Posterior cingulate gyrus (tissue), 11 donors: Measurements from ENCODE around the gene ST3GAL3.

Source experiments
- DNase-seq, 10 donors: peaks; one replicate each; pipeline versions ENCODE4 v3.0.0 to v3.0.0-alpha.2; 2020 to 2021; ENCODE audit warnings: mixed read lengths in 3 of 10
- intact Hi-C: fragments of 100-400 bp; cut with DNase I; formaldehyde crosslinking; loops from one replicate; pipeline ENCODE4 v1.15.1; 2023

ST3GAL3 gene, protein sequence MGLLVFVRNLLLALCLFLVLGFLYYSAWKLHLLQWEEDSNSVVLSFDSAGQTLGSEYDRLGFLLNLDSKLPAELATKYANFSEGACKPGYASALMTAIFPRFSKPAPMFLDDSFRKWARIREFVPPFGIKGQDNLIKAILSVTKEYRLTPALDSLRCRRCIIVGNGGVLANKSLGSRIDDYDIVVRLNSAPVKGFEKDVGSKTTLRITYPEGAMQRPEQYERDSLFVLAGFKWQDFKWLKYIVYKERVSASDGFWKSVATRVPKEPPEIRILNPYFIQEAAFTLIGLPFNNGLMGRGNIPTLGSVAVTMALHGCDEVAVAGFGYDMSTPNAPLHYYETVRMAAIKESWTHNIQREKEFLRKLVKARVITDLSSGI

DNA sequence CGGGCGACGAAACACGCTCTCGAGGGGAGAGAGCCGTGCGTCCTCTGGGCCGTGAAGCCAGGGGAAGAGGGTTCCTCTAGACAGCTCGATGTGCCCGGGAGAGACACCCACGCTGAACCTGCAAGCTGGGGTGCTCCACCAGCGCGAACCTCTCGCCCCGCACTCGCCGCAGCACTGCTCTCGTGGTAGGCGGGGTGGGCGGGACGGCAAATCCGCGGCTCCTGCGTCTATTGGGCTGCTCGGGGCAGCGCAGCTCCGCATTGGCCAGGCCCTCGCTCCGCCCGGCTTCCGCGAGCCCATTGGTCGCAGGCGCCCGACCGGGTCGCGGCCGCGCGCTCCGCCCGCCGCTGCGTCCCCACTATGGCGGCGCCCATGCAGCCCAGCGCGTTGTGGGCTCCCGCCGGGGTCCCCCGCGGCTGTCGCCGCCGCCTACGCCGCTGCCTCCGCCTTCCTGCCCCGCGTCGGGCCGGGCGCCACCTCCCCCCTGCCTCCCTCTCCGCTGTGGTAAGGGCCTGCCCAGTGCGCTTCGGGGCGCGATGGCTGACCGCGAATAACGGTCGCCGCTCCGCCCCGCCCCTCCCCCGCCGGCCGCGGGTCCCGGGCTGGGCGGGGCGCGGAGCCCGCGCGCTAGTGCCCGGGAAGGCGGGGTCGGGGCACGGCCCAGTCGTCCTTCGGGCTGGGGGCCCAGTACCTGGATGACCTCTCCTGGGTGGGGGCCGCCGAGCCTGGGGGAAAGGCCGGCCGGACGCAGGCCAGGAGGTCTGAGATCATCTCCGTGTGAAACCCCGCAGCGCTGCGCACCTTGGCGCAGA lies at the start of gene ST3GAL3:
ST3GAL3 (plus strand) TSS at position 347 of the 812 bp plus-strand sequence. CDS start 28,727 bp downstream, outside the sequence.
- intact Hi-C loops, result loop anchor here (1.0 kb wide), 1 partner anchor 178 kb away; no protein-coding TSS in a partner anchor
- DNase-seq, result peak; percentile 86 to 99 (median 94)

DNA sequence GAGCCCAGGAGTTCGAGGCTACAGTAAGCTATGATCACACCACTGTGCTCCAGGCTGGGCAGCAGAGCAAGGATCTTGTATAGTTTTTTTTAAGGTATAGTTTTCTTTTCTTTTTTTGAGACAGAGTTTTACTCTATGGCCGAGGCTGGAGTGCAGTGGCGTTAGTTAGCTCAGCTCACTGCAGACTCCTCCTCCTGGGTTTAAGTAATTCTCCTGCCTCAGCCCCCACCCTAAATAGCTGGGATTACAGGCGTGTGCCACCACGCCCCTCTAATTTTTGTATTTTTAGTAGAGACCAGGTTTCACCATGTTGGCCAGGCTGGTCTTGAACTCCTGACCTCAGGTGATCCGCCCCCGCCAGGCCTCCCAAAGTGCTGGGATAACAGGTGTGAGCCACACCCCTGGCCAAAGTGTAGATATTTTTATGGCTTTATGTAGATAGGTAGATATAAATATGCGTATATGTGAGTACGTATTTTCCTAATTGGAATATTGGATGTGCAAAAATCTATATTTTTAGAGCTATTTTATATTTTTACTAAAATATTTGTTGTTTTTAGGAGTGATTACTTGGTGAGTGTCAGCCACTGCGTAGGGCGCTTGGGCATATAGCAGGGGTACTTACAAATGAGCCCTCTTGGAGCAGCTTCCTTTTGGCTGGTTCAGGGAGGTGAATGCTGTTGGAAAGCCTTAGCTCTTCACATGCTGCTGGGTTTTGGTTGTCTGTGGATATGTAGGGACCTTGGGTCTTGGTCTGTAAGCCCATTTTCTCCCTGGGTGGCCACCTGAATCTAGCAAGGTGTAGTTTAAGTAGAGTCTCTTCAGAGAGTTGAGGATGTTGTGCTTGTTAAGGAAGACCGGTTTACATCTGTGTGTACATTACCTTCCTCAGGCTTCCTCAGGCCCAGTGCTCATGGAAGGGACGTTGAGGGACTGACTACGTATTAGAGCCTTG lies 47.8 kb upstream of the ST3GAL3 start:
- DNase-seq, result no peak
- intact Hi-C loops, result loop anchor here (10.0 kb wide), 1 partner anchor 205 kb away; the partner anchor contains the start of gene HYI

DNA sequence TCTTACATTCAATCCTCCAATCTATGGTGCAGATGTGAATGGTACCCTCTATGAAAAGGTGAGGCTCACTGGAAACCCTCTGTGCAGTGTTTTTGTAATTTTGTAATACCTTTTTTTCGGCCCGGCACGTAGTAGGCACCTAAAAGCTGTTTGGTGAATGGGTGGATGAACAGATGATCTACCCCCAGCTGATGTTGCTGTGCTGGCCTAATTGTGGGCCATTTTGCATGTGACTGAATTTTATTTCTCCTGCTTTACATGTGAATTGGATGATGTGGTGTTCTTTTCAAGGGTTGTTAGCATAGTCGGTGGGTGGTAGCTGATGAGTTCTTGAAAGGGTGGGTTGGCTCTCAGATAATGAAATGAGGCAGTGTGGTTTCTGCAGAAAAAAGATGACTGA lies 47.0 kb upstream of the ST3GAL3 start:
- DNase-seq, result no peak
- intact Hi-C loops, result no loop called here

DNA sequence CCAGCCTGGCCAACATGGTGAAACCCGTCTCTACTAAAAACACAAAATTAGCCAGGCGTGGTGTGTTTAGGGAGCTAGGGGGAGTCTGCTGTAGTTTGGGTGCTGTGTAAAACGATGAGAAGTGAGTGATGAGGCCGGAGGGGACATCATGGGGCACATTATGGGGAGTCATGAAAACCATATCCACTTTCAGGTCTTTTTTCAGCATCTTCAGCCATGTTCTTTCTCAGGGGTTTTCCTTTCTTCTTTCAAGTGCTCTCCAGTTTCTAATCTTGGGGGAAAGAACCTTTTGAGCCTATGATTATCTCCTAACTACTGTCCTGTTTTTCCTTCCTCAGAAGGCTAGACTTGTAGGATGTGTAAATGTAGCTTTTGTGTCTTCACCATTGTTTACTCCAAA lies 43.0 kb upstream of the ST3GAL3 start:
- intact Hi-C loops, result no loop called here

DNA sequence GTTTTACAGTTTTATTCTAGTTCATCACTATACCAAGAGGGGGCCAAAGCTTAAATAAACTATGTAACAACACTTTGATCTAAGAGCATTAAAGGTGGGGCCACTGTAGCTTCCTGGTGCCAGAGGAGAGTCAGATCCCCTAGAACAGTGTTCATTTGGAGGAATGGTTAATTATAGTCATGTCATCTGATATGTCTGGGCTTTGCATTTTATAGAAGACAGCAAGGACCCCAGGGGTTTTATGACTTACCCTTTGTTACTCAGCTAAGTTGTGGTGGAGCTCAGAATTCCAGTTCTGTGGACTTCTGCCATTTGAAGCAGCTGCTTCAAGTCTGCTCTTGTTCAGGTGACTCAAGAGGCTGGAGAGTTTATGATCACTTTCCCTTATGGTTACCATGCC lies 40.7 kb upstream of the ST3GAL3 start:
- intact Hi-C loops, result no loop called here
- DNase-seq, result no peak

More for the DNA sequence above, 43.0 kb upstream of the ST3GAL3 start:
- no peak for DNase-seq

DNA sequence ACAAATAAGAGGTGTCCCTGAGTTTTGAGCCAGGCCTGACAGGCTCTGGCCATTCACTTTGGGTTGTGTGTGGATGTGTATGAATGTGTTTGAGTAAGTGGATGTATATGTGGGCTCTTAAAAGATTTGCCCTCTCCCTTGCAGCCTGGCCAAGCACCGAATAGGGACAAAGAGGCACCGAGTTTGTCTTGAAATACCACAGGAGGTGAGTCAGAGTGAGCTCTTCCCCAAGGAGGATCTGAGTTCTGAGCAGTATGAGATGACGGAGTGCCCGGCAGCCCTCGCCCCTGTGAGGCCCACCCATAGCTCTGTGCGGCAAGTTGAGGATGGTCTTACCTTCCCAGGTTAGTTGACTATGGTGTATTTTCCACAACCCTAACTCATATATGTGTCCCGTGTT lies 38.4 kb upstream of the ST3GAL3 start:
- intact Hi-C loops, result no loop called here
- DNase-seq, result no peak

DNA sequence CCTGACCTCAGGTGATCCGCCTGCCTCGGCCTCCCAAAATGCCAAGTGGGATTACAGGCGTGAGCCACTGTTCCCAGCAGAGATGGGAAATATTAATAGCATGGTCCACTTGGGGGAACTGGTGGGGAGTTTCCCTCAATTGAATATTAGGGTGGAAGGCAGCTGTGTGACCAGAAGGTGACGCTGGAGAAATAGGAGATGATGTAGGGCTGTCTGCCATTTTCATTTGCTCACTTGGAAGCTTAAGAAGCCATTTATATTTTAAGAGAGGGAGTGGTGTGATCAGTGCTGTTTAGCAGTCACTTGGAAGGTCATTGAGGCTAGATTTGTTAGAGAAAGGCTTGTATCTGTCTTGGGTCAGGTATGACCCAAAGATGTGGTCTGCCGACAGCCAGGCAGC lies 37.5 kb upstream of the ST3GAL3 start:
- intact Hi-C loops, result no loop called here

DNA sequence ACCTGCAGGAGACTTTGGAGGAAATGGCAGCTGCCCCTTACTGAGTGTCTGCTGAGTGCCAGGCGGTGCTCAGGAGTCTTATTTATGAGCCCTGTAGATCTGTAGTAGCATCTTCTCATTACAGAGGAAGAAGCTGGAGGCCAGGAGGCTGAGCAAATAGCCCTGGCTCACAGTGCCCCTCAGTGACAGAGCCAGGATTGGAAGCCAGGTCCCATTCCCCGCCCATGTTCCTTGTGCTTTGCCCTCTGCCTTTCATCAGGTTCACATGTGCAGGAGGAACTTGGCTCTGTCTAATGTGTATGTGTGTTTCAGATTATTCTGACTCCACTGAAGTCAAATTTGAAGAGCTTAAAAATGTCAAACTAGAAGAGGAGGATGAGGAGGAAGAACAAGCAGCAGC lies 36.1 kb upstream of the ST3GAL3 start:
- DNase-seq, result no peak
- intact Hi-C loops, result no loop called here

More for the DNA sequence above, 37.5 kb upstream of the ST3GAL3 start:
- DNase-seq, result no peak

DNA sequence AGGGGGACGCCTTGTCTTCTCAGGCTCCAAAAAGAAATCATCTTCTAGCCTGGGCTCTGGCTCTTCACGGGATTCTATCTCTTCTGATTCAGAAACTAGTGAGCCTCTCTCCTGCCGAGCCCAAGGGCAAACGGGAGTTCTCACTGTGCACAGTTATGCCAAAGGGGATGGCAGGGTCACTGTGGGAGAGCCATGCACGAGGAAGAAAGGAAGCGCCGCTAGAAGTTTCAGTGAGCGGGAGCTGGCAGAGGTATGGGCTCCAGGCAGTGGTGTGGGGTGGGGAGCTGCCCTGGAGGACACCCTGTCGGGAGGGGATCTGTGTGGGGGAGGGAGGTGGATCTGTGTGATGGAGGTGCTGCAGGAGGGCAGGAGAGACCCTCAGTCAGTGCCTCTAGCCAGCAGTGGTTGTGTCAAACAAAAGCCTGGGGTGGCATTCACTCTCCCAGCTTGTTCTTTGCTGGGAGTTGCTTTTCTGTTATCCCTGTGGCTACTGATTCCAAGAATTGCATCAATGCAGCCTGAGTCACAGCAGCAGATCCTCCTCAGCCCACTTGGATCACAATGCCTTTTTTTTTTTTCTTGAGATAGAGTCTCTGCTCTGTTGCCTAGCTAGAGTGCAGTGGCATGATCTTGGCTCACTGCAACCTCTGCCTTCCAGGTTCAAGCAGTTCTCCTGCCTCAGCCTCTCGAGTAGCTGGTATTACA lies 35.6 kb upstream of the ST3GAL3 start:
- no peak for DNase-seq
- intact Hi-C loops, result no loop called here

DNA sequence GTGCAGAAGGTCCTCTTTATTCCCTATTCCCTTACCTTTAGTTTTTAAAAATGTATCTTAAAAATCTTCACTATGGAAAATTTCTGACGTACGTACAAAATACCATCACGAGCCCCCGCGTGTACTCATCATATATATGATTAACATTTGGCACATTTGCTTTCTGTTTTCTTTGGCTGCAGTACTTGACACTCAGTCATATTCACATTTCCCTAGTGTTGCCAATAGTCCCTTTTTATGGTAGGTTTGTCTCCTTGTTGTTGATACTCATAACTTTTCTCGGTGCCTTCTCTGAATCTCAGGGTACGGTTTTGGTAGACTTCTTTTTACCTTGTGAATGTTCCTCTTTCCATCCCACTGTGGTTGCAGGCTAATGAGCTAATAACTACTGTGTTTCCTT lies 34.1 kb upstream of the ST3GAL3 start:
- DNase-seq, result no peak
- intact Hi-C loops, result no loop called here

DNA sequence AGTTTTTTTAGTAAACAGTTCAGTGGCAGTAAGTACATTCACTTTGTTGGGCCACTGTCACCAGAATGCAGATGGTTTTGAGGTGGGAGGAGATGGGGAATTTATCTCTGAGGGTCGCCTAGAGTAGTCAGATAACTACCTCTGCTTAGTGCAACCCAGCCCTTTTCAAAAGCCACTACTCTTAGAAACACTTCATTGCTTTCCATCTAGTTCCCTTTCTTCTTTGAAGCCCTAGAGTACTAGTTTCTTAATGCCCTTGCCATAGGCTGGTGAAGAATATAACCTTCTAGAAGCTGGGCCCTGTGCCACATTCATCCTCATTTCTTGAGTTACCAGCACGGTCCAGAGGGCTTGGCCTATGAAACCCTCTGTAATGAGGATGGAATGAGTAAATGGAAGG lies 28.4 kb upstream of the ST3GAL3 start:
- intact Hi-C loops, result no loop called here
- DNase-seq, result no peak

DNA sequence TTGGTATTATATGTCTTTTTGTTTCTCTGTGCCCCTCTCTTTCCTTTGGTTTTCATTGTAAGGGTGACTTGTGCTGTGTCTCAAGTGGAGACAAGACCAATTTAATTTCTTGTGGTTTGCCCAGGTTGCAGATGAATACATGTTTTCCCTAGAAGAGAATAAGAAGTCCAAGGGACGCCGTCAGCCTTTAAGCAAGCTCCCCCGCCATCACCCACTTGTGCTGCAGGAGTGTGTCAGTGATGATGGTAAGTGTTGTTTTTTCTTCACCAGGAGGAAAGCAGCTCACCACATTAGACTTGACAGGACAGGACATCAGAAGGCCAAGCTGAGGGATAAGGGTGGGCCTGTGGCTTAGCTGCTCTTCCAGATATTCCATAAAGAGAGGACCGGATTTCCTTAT lies 23.8 kb upstream of the ST3GAL3 start:
- DNase-seq, result peak in 1 of 10 donors; percentile 77
- intact Hi-C loops, result no loop called here

DNA sequence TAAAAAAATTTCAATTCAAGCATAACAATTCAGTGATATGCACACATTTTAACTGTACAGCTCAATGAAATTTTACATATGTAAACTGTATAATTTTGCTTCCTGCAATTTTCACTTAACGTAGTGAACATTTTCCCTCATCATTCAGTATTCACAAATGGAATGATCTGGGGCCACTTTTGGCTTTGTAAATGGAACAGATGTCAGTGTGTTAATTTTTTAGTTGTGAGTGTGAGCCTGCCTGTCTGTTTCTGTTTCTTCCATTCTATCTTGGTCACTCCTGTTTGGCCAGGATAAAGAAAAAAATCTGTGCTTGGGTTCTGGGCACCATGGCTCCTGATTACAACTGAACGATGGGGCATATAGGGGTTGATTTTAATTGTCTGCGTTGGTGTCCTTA lies 20.5 kb upstream of the ST3GAL3 start:
- no peak for DNase-seq
- intact Hi-C loops, result no loop called here

DNA sequence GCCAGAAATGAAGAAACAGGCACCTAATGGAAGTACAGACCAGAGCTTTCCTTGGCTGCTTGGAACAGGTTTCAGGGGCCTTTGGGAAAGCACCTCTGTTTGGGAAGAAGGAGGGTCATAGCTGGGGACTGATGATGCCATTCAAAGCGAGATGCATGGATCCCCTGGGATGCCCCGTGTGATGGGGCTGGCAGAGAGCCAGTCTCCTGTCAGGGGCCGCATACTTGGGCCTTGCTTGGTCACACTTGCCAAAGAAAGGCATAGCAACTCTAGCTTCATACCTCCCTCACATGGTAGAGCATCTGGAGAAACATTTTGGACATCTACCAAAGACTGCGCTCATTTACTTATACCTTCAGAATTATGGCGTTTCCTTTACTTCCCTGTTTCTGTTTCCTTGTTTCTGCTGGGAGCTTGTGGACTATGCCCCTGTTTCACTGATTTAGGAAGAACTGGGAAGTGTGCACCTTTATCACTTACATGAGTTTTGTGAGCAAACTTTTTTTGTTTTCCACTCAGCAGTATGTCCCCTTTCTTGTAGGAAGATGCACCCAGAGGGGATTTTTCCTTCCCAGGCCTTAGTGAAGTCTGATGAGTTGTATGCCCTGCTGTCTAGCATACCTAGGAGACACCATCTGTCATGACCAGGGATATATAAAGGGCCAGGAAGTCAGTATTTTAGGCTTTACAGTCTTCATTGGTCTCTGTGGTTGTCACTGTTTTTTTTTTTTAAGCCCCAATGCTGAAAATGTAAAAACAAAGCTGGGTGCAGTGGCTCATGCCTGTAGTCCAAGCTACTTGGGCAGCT lies 19.8 kb upstream of the ST3GAL3 start:
- intact Hi-C loops, result no loop called here
- peak in 1 of 10 donors; percentile 39 for DNase-seq

DNA sequence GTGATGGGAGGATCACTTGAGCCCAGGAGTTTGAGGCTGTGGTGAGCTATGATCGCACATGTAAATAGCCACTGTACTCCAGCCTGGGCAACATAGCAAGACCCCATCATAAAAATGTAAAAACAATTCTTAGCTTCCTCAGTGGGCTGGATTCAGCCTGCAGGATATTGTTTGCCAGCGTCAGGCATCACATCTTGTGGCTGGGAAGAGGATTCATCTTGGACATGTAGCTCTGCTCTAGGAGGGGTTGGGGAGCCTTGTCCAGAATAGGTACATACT lies 19.3 kb upstream of the ST3GAL3 start:
- DNase-seq, result peak in 1 of 10 donors; percentile 5
- intact Hi-C loops, result no loop called here

DNA sequence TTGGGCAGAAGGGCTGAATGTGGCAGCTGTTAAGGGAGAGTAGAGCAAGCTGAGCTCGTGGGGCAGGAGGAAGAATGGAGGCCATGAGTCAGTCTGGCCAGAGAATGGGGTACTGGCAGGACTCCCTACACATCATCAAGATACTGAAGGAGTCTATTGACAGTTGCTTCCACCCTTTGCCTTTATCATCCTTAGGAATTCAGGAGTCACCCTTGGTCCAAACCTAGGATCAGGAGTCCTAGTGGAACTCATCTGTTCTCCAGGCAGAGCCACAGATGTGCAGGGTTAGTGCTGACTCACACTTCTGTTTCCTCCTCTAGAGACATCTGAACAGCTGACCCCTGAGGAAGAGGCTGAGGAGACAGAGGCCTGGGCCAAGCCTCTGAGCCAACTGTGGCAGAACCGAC lies 18.7 kb upstream of the ST3GAL3 start:
- intact Hi-C loops, result no loop called here
- DNase-seq, result peak in 1 of 10 donors; percentile 40

DNA sequence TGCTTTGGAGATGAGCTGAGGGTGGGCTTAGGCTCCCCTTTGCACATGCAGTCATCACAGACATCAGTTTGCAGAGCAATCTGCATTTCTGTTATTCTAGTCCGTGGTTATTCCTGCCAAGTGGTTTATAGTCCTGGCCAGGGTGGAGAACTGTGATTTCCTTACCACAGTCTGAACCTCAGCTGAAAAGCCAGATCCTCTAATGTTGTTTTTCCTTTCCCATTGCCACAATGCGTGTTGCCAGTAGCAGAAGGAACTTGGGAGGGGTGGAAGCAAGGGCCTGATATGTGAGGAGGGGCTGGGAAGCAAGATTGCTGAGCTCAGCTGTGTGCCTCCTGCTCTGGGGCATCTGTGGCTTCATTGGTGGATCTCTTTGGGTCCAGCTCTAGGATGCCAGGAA lies 18.0 kb upstream of the ST3GAL3 start:
- intact Hi-C loops, result no loop called here

DNA sequence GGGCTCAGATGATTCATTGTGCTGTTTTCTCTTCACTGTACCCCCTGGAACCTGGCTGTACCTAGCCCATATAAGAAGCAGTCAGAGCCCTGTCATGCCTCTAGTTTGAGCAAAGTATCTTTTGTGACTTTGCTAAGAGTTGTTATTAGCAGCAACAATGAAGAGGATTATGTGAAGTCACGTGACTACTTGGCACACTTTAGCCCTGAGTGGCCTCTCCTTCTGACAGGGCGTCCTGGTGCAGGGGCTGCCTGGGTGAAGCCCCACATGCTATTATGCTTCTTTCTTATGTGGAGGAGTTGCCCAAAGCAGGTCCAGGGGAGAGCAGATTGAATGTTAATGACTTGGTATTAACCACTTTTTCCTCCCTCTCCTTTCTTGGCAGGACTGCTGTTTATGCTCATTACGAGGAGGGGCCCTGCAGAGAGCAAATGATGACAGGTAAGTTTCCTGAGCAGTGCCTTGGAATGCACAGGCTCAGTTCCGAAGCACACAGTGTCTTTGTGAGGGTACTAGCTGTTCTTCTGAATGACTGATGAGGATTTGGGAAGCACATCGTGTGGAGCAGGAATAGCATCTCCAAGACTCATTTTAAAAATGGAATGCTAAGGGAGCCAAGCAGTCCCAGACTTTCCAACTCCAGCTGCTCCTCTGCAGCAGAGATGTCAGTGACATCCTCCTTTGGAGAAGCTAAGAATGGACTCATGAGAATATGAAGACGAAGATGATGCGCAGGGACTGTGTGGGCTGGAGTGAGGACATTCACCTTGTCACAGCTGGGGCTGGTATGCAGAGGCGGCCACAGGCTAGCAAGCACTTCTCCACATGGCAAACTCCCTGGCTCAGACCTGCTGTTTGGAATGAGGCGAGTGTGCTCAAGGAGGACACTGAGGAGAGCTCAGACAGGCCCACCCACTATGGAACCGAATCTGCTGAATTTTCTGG lies 15.2 kb upstream of the ST3GAL3 start:
- peak in 9 of 10 donors; percentile 21 to 94 (median 69) for DNase-seq
- intact Hi-C loops, result no loop called here

More for the DNA sequence above, 18.0 kb upstream of the ST3GAL3 start:
- peak in 1 of 10 donors; percentile 6 for DNase-seq
